Lung (tissue), 12 donors: Measurements from ENCODE around the gene RNF220. TPM values are rescaled to one million over a fixed set of nuclear protein-coding genes. Genes with fewer than 3 reads are reported as not detected.

Source experiments
- ATAC-seq: fragments of 200-7000 bp; cut with Tn5 transposase; one replicate; pipeline ENCODE4 v1.9.1; 2020; ENCODE audit warnings: moderate number of reproducible peaks; ENCODE audit not compliant: insufficient read depth, low FRiP score
- DNase-seq, 3 donors: peaks; one replicate each; pipeline ENCODE4 v3.0.0-alpha.2; 2013 to 2017
- H3K27ac ChIP-seq, 2 donors: one replicate each; pipeline ENCODE4 v1.5.1; 2013; ENCODE audit warnings: mild to moderate bottlenecking in 2 of 2, moderate library complexity in 2 of 2, control low read depth in 1 of 2, inconsistent platforms in 1 of 2, low read depth in 1 of 2, low read length in 1 of 2
- H3K27me3 ChIP-seq, 3 donors: one replicate each; pipeline ENCODE4 v1.5.1; 2013; ENCODE audit warnings: low read length in 2 of 3; ENCODE audit not compliant: control insufficient read depth in 3 of 3, insufficient read depth in 3 of 3
- H3K36me3 ChIP-seq, 4 donors: one replicate each; pipeline ENCODE4 v1.5.1; 2013; ENCODE audit warnings: low read length in 4 of 4, mild to moderate bottlenecking in 1 of 4, moderate library complexity in 1 of 4; ENCODE audit not compliant: control insufficient read depth in 4 of 4, insufficient read depth in 4 of 4
- H3K4me1 ChIP-seq, 5 donors: one replicate each; pipeline ENCODE4 v1.5.1; 2013; ENCODE audit warnings: low read length in 5 of 5, mild to moderate bottlenecking in 2 of 5, moderate library complexity in 1 of 5; ENCODE audit not compliant: control insufficient read depth in 5 of 5, insufficient read depth in 5 of 5
- H3K4me3 ChIP-seq: one replicate; pipeline ENCODE4 v1.5.1; 2013; ENCODE audit warnings: mild to moderate bottlenecking, control low read depth, moderate library complexity
- H3K9ac ChIP-seq, 2 donors: one replicate each; pipeline ENCODE4 v1.5.1; 2013; ENCODE audit warnings: low read length in 2 of 2, control low read depth in 1 of 2; ENCODE audit not compliant: insufficient read depth in 1 of 2
- H3K9me3 ChIP-seq, 4 donors: one replicate each; pipeline ENCODE4 v1.5.1; 2013; ENCODE audit warnings: low read length in 3 of 4, mild to moderate bottlenecking in 1 of 4, moderate library complexity in 1 of 4; ENCODE audit not compliant: control insufficient read depth in 4 of 4, insufficient read depth in 3 of 4
- WGBS, 2 donors: extraction: QIAGEN DNeasy Blood & Tissue Kit; methylation state at CpG; one replicate each; pipeline ENCODE4 v1.1.7; 2013; 5-methylcytosine and 5-hydroxymethylcytosine counted together
- polyA plus RNA-seq, 2 donors: library from polyadenylated mRNA; stranded (reverse); fragments of 200-250 nt; gene quantifications; one replicate each; pipeline ENCODE4 v1.2.1, GENCODE V29; 2013
- total RNA-seq, 2 donors: library from RNA; depleted of rRNA in 1 of 2; stranded (reverse); fragments of >200 nt in 1 of 2; gene quantifications; one replicate each; pipeline ENCODE4 v1.2.1, GENCODE V29; 2014 to 2021
- TF ChIP-seq, protein P1 (sequence below): IDR thresholded peaks from 2 replicates; pipeline ENCODE4 v1.5.1; 2012; ENCODE audit warnings: mild to moderate bottlenecking; ENCODE audit errors: control extremely low read depth, extremely low read depth
- donor health status: control.
- donor health status: control.
- donor health status: Bipolar disorder and iron deficiency.
- donor health status: healthy.
- donor health status: DM: yes; HTN: yes; CAD: no.

The RNF220 gene
- total and polyA plus RNA-seq, 4 donors = 44.9 to 75.8 (median 69.5) TPM

DNA sequence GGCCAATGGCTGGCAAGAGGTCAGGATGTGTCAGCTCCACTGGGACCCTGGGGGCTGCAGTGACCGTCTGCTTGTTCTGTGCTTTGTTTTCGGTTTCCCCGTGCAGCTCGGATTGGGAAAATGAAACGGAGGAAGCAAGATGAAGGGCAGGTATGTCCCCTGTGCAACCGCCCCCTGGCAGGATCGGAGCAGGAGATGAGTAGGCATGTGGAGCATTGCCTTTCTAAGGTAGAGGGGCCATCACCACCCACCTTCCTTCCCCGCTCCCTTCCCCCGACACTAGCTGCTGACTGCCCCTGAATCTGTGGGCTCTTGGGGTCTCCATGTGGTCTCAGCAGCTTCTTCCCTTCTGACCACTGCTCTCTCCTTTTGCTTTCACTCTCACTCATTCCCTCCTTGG is 230.4 kb downstream of the RNF220 start:
- Histone ChIP-seq H3K9ac (no peak overlapping the region), H3K27ac (no peak overlapping the region), H3K27me3 (no peaks in the 10 kb centered on the region), H3K4me1 (peaks cover 0 to 21% (median 6%) of the 10 kb centered on the region in 5 donors), H3K4me3 (no peak overlapping the region), H3K36me3 (peaks cover 8 to 54% (median 36%) of the 10 kb centered on the region in 4 donors), H3K9me3 (no peaks in the 10 kb centered on the region)
- TF ChIP-seq, protein P1, sequence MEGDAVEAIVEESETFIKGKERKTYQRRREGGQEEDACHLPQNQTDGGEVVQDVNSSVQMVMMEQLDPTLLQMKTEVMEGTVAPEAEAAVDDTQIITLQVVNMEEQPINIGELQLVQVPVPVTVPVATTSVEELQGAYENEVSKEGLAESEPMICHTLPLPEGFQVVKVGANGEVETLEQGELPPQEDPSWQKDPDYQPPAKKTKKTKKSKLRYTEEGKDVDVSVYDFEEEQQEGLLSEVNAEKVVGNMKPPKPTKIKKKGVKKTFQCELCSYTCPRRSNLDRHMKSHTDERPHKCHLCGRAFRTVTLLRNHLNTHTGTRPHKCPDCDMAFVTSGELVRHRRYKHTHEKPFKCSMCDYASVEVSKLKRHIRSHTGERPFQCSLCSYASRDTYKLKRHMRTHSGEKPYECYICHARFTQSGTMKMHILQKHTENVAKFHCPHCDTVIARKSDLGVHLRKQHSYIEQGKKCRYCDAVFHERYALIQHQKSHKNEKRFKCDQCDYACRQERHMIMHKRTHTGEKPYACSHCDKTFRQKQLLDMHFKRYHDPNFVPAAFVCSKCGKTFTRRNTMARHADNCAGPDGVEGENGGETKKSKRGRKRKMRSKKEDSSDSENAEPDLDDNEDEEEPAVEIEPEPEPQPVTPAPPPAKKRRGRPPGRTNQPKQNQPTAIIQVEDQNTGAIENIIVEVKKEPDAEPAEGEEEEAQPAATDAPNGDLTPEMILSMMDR = no peak
- no peak for DNase-seq
- WGBS, 2 donors = 90 to 94% methylated on average over 9 of the region's 9 CpGs
- ATAC-seq = no peak

DNA sequence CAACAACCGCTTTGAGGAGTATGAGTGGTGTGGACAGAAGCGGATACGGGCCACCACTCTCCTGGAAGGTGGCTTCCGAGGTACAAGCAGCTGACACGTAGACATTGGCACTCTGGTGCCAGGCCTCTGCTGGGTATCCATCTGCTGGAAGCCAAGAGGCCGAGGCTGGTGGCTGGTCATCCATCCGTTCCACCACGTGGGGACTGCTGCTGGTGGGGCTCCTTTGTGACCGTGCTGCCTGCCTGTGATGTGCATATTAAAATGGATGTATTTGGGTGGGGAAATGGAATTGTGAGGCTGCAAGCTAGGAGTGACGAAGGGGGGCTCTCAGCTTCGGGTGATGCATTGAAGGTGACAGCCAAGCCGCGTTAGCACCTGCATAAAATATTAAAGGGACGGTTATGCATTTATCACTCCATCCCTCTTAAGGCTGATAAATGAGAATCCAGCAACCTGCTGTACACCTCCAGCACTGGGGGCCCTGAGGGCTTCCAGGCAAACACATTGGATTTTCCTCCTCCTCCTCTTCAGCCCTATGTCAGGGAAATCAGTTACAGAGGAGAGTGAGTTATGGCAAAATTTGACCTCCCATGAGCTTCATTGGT is 231.1 kb downstream of the RNF220 start:
- H3K9ac ChIP-seq = no peak overlapping the region
- ATAC-seq (no peak), DNase-seq (no peak)
- H3K9me3 ChIP-seq = no peaks in the 10 kb centered on the region
- H3K4me3 ChIP-seq = no peak overlapping the region
- H3K4me1 ChIP-seq = peaks cover 0 to 20% (median 4%) of the 10 kb centered on the region in 5 donors
- WGBS, 2 donors = 90 to 91% methylated on average over 14 of the region's 14 CpGs
- H3K27ac ChIP-seq = no peak overlapping the region
- TF ChIP-seq, protein P1 = no peak
- H3K27me3 ChIP-seq = no peaks in the 10 kb centered on the region
- H3K36me3 ChIP-seq = peaks cover 12 to 59% (median 37%) of the 10 kb centered on the region in 4 donors

DNA sequence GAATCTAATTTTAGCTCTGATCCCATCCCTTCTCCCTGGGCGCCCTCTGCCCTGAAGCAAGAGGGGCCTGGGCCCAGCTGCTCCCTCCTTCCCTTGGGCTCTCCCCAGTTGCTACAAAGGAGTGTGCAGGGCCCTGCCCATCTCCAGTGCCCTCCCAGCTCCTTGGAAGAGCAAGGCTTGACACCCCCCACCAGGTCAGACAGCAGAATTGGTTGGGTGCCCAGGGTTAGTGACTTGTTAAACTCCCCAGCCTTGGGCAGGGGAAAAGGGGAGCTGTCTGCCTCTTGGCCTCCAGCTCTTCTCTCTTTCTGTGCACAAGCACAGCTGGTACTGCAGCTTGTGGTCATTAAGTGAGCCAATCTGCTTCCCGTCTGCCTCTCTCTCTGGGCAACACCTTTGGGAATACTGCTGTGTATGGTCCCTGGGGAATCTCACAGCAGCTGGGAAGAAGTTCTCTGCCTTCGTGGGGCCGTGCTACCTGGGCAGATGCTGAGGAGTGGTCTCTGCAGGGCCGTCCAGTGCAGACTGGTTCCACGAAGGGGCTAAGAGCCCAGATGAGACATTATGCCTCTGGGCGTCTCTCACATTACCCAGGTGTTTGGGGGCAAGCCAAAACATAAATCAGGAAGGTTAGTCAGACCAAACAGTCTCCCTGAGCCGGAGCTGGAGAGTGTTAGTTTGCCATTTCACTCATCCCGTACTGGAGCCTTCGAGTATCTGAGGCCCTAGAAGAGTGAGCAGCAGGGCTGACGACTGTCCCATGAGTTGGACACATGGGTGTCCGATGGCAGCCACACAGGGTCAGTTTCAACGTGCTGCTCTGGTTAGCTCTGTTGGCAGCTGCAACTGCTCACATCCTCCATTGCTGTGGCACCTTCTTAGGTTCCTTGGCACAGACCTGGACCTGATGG is 231.9 kb downstream of the RNF220 start:
- no peaks in the 10 kb centered on the region for H3K27me3 ChIP-seq
- TF ChIP-seq, protein P1 = no peak
- no peak overlapping the region for H3K9ac ChIP-seq
- peaks cover 12 to 67% (median 37%) of the 10 kb centered on the region in 4 donors for H3K36me3 ChIP-seq
- no peaks in the 10 kb centered on the region for H3K9me3 ChIP-seq
- H3K27ac ChIP-seq = no peak overlapping the region
- no peak for ATAC-seq
- H3K4me1 ChIP-seq = peaks cover 0 to 16% (median 4%) of the 10 kb centered on the region in 5 donors
- 83 to 90% methylated on average over 13 of the region's 13 CpGs for WGBS, 2 donors
- no peak overlapping the region for H3K4me3 ChIP-seq
- no peak for DNase-seq
